H1 (cell line): ENCODE measurements around the gene PATJ. TPM values are rescaled to one million over a fixed set of nuclear protein-coding genes. Genes with fewer than 3 reads are reported as not detected.

Experiments
- CTCF ChIA-PET: fragments of 300-600 bp; sonication (Branson Sonifier 250); formaldehyde crosslinking; loops from one replicate; lab custom pipeline; 2021; ENCODE audit not compliant: partially characterized antibody; lab: Charles Lee
- POLR2A ChIA-PET: fragments of 300-600 bp; sonication (Branson Sonifier 250); formaldehyde crosslinking; loops from one replicate; lab custom pipeline; 2021; ENCODE audit warnings: inconsistent platforms; ENCODE audit not compliant: partially characterized antibody; lab: Charles Lee
- DNase-seq, 2 experiments: peaks; one replicate each; pipeline versions ENCODE4 v3.0.0 to v3.0.0-alpha.2; 2010 to 2022; ENCODE audit warnings: low spot score in 2 of 2, low read depth in 1 of 2, mixed read lengths in 1 of 2
- FAIRE-seq: peaks from 2 replicates; lab custom pipeline; 2011; peaks lifted over from hg19 to GRCh38; lab: Jason Lieb, UNC
- H2AFZ ChIP-seq: 2 replicates; pipeline ENCODE4 v1.8.1; 2012; ENCODE audit warnings: low read length, inconsistent platforms
- H2AK5ac ChIP-seq: 2 replicates; pipeline ENCODE4 v1.6.1; 2013; ENCODE audit warnings: low read depth, low read length
- H2BK120ac ChIP-seq: replicated peaks from 2 replicates; pipeline ENCODE3; 2013; ENCODE audit warnings: low read depth, low read length, inconsistent platforms
- H2BK12ac ChIP-seq: 2 replicates; pipeline ENCODE4 v1.6.1; 2013; ENCODE audit warnings: low read depth, low read length
- H2BK15ac ChIP-seq: 2 replicates; pipeline ENCODE4 v1.6.1; 2013; ENCODE audit warnings: low read length
- H2BK20ac ChIP-seq: 2 replicates; pipeline ENCODE4 v1.6.1; 2013; ENCODE audit warnings: low read length
- H2BK5ac ChIP-seq: 2 replicates; pipeline ENCODE4 v1.6.1; 2013; ENCODE audit warnings: low read depth, low read length
- H3K14ac ChIP-seq: 2 replicates; pipeline ENCODE4 v1.6.1; 2013; ENCODE audit warnings: inconsistent platforms; ENCODE audit not compliant: insufficient read length
- H3K18ac ChIP-seq: 2 replicates; pipeline ENCODE4 v1.6.1; 2013; ENCODE audit warnings: low read length; ENCODE audit errors: extremely low read depth
- H3K23ac ChIP-seq: 2 replicates; pipeline ENCODE4 v1.6.1; 2013; ENCODE audit warnings: inconsistent platforms; ENCODE audit not compliant: insufficient read length
- H3K23me2 ChIP-seq: 2 replicates; pipeline ENCODE4 v1.6.1; 2013; ENCODE audit warnings: low read depth, low read length
- H3K27ac ChIP-seq: 2 replicates; pipeline ENCODE4 v1.6.1; 2011; ENCODE audit warnings: low read depth, low read length, inconsistent platforms
- H3K27me3 ChIP-seq, 4 experiments: replicated peaks in 1 of 4; 1 replicate in 1 of 4; 2 replicates in 3 of 4; pipeline versions ENCODE4 v1.6.1 to v1.8.1; 2011 to 2013; ENCODE audit warnings: low read length in 3 of 4, mild to moderate bottlenecking in 3 of 4, inconsistent platforms in 2 of 4, mixed read lengths in 2 of 4, moderate library complexity in 1 of 4; ENCODE audit not compliant: control insufficient read depth in 3 of 4, insufficient read depth in 3 of 4; ENCODE audit errors: extremely low read depth in 1 of 4
- H3K36me3 ChIP-seq, 4 experiments: 2 replicates each; pipeline versions ENCODE4 v1.6.1 to v1.8.1; 2011 to 2013; ENCODE audit warnings: mild to moderate bottlenecking in 4 of 4, low read length in 3 of 4, moderate library complexity in 2 of 4, control low read depth in 1 of 4, inconsistent platforms in 1 of 4; ENCODE audit not compliant: insufficient read depth in 4 of 4, control insufficient read depth in 2 of 4
- H3K4ac ChIP-seq: replicated peaks from 2 replicates; pipeline ENCODE3; 2013; ENCODE audit warnings: low read length, low read depth, mixed read lengths, inconsistent platforms; ENCODE audit not compliant: insufficient read length
- H3K4me1 ChIP-seq, 4 experiments: replicated peaks in 1 of 4; 1 replicate in 1 of 4; 2 replicates in 3 of 4; pipeline versions ENCODE4 v1.6.1 to v1.8.1; 2011 to 2013; ENCODE audit warnings: low read length in 3 of 4, inconsistent platforms in 2 of 4, mixed read lengths in 1 of 4; ENCODE audit not compliant: insufficient read depth in 4 of 4, control insufficient read depth in 3 of 4
- H3K4me2 ChIP-seq, 2 experiments: 2 replicates each; pipeline versions ENCODE4 v1.6.1 to v1.8.1; 2011 to 2013; ENCODE audit warnings: low read depth in 2 of 2, low read length in 2 of 2, control low read depth in 1 of 2, inconsistent platforms in 1 of 2, mild to moderate bottlenecking in 1 of 2; ENCODE audit not compliant: insufficient read depth in 1 of 2
- H3K4me3 ChIP-seq, 4 experiments: fragments of 200-600, 300-600 bp in 1 of 4; sonication (generic), shearing (Covaris generic), sonication (Bioruptor Twin) in 1 of 4; 2 replicates each; pipeline versions ENCODE4 v1.5.1 to v1.8.1; 2011 to 2016; ENCODE audit warnings: low read length in 4 of 4, low read depth in 3 of 4, control low read depth in 2 of 4, inconsistent platforms in 2 of 4, mild to moderate bottlenecking in 2 of 4, mixed read lengths in 1 of 4, moderate library complexity in 1 of 4; ENCODE audit not compliant: insufficient read depth in 2 of 4; ENCODE audit errors: extremely low read depth in 1 of 4
- H3K56ac ChIP-seq: replicated peaks from 2 replicates; pipeline ENCODE3; 2013; ENCODE audit warnings: low read depth, mild to moderate bottlenecking, mixed read lengths, low read length, inconsistent platforms; ENCODE audit not compliant: insufficient read length
- H3K79me1 ChIP-seq: 2 replicates; pipeline ENCODE4 v1.6.1; 2013; ENCODE audit warnings: low read depth, low read length, control low read depth
- H3K79me2 ChIP-seq, 2 experiments: 2 replicates each; pipeline versions ENCODE4 v1.6.1 to v1.8.1; 2012 to 2013; ENCODE audit warnings: low read length in 2 of 2, mild to moderate bottlenecking in 2 of 2, inconsistent platforms in 1 of 2; ENCODE audit not compliant: insufficient read depth in 2 of 2, control insufficient read depth in 1 of 2
- H3K9ac ChIP-seq, 4 experiments: replicated peaks in 1 of 4; 1 replicate in 1 of 4; 2 replicates in 3 of 4; pipeline versions ENCODE4 v1.6.1 to v1.8.1; 2011 to 2013; ENCODE audit warnings: low read depth in 3 of 4, low read length in 3 of 4, control low read depth in 2 of 4, mild to moderate bottlenecking in 2 of 4, moderate library complexity in 2 of 4, inconsistent platforms in 1 of 4; ENCODE audit errors: extremely low read depth in 1 of 4
- H3K9me3 ChIP-seq, 2 experiments: 2 replicates each; pipeline versions ENCODE4 v1.6.1 to v1.8.1; 2012 to 2013; ENCODE audit warnings: mild to moderate bottlenecking in 2 of 2, moderate library complexity in 2 of 2, control low read depth in 1 of 2, inconsistent platforms in 1 of 2, low read depth in 1 of 2, low read length in 1 of 2, mixed read lengths in 1 of 2; ENCODE audit not compliant: insufficient read depth in 2 of 2
- H4K20me1 ChIP-seq, 2 experiments: replicated peaks in 1 of 2; 2 replicates each; pipeline versions ENCODE3 to v1.8.1; 2011 to 2013; ENCODE audit warnings: inconsistent platforms in 2 of 2, low read length in 2 of 2, mild to moderate bottlenecking in 1 of 2; ENCODE audit not compliant: insufficient read depth in 2 of 2, control insufficient read depth in 1 of 2
- H4K5ac ChIP-seq: 2 replicates; pipeline ENCODE4 v1.6.1; 2013; ENCODE audit warnings: low read length, low read depth, mixed read lengths, inconsistent platforms; ENCODE audit not compliant: insufficient read length
- H4K8ac ChIP-seq: 2 replicates; pipeline ENCODE4 v1.8.0; 2013; ENCODE audit warnings: mild to moderate bottlenecking, moderate library complexity, low read length, inconsistent platforms; ENCODE audit not compliant: insufficient read depth; ENCODE audit errors: extremely low read depth
- H4K91ac ChIP-seq: replicated peaks from 2 replicates; pipeline ENCODE3; 2013; ENCODE audit warnings: low read length, mixed read lengths, inconsistent platforms; ENCODE audit not compliant: insufficient read length
- ASH2L ChIP-seq: fragments of 200-600, 300-600 bp; sonication (generic); IDR thresholded peaks from one replicate; pipeline ENCODE4 v1.7.1; 2017; ENCODE audit warnings: low read length
- PHF8 ChIP-seq: fragments of 200-600 bp; sonication (generic); conservative IDR thresholded peaks from 2 replicates; pipeline ENCODE4 v1.7.1; 2012; ENCODE audit warnings: low read depth, mild to moderate bottlenecking, inconsistent platforms, low read length, moderate library complexity
- SAP30 ChIP-seq: fragments of 300-600 bp; sonication (generic); IDR thresholded peaks from 2 replicates; pipeline ENCODE4 v1.7.1; 2012; ENCODE audit warnings: low read length, moderate library complexity, mild to moderate bottlenecking, inconsistent platforms; ENCODE audit not compliant: insufficient read depth, insufficient replicate concordance
- SUZ12 ChIP-seq: fragments of 200-600 bp; sonication (generic); IDR thresholded peaks from 2 replicates; pipeline ENCODE4 v1.6.1; 2012; ENCODE audit warnings: mild to moderate bottlenecking, inconsistent platforms, low read length, moderate library complexity, mixed read lengths
- TBP ChIP-seq: IDR thresholded peaks from 2 replicates; pipeline ENCODE4 v1.6.1; 2011; ENCODE audit warnings: low read depth, low read length, improper control_type of control experiment
- WGBS, 2 experiments: shearing (Covaris generic) in 1 of 2; methylation state at CpG; one replicate each; pipeline versions ENCODE4 v1.1.6 to v1.1.7; 2013 to 2015; ENCODE audit warnings: low lambda C conversion rate in 2 of 2, mixed read lengths in 2 of 2, inconsistent platforms in 1 of 2, low coverage in 1 of 2, missing lambda C conversion rate in 1 of 2; ENCODE audit not compliant: insufficient replicate concordance in 2 of 2, insufficient coverage in 1 of 2, insufficient read length in 1 of 2; ENCODE audit errors: extremely low coverage in 1 of 2, missing lambda C conversion rate in 1 of 2; 5-methylcytosine and 5-hydroxymethylcytosine counted together
- polyA plus RNA-seq, 7 experiments: library from polyadenylated mRNA; depleted of rRNA in 3 of 7; stranded (reverse) in 5 of 7; unstranded in 2 of 7; fragments of >200 nt in 5 of 7; fragments of 200-250 nt in 2 of 7; gene quantifications; 1 replicate in 5 of 7; 2 replicates in 1 of 7; 4 replicates in 1 of 7; pipeline versions ENCODE4 v1.2.1 to v1.2.3, GENCODE V29; 2011 to 2013; ENCODE audit warnings: missing spikeins in 2 of 7, mixed read lengths in 2 of 7
- total RNA-seq: library from RNA; stranded (reverse); fragmentation: NEBNext Ultra II Directional; extraction: Animal tissue kit (Norgen Biotek cat#: 25700); gene quantifications from 2 replicates; pipeline ENCODE4 v1.2.1, GENCODE V29; 2021

The PATJ gene
- total and polyA plus RNA-seq, 2 of the 8 experiments (the other 6 are each of a cell fraction or from before 2014, with no cell fraction given) = 8.2 to 55.6 TPM

- ChIA-PET POLR2A (interaction anchor here (0.6 kb wide), 2 partner anchors 17 to 47 kb away, joined by 3 read pairs; no protein-coding TSS in a partner anchor), CTCF (interaction anchor here (0.6 to 14.9 kb wide), 7 partner anchors 9 to 252 kb away, joined by 3 to 191 read pairs (median 4); no protein-coding TSS in a partner anchor)
Measured at GRCh38 chr1:62139410-62139809, 397.1 kb downstream of the PATJ start.

More at GRCh38 chr1:62139410-62139809, 397.1 kb downstream of the PATJ start:
- no peak overlapping the region for H2AK5ac ChIP-seq
- H3K4me3 ChIP-seq = no peak overlapping the region
- no peak overlapping the region for H2BK12ac ChIP-seq
- no peak overlapping the region for H2BK20ac ChIP-seq
- FAIRE-seq (no peak), DNase-seq (no peak)
- H3K4ac ChIP-seq = no peak overlapping the region
- H3K79me2 ChIP-seq = no peaks in the 10 kb centered on the region
- 93% methylated on average over 1 of the region's 1 CpG; no CpG with 5 or more reads in 1 of the 2 experiments for WGBS, 2 experiments
- peaks cover 0 to 9% (median 4%) of the 10 kb centered on the region in 4 experiments; a peak in 4 of 7 replicates for H3K4me1 ChIP-seq
- no peak overlapping the region for H2BK15ac ChIP-seq
- no peak overlapping the region for H3K14ac ChIP-seq
- no peak overlapping the region for H4K8ac ChIP-seq
- no peak overlapping the region for H3K23ac ChIP-seq
- H3K27ac ChIP-seq = no peak overlapping the region
- no peak overlapping the region for H2BK5ac ChIP-seq
- H3K18ac ChIP-seq = no peak overlapping the region
- H3K79me1 ChIP-seq = no peaks in the 10 kb centered on the region
- H3K27me3 ChIP-seq = no peaks in the 10 kb centered on the region
- no peaks in the 10 kb centered on the region for H4K20me1 ChIP-seq
- H3K23me2 ChIP-seq = no peaks in the 10 kb centered on the region; the same call in 1 of the 2 replicates
- H2AFZ ChIP-seq = no peak overlapping the region
- H3K36me3 ChIP-seq = peaks cover 0 to 2% (median 0%) of the 10 kb centered on the region in 4 experiments; a peak in 1 of 8 replicates
- no peak overlapping the region for H3K4me2 ChIP-seq
- H4K91ac ChIP-seq = no peak overlapping the region
- H4K5ac ChIP-seq = no peak overlapping the region
- TF ChIP-seq TBP (no peak), SAP30 (no peak), ASH2L (no peak), PHF8 (no peak), SUZ12 (no peak)
- H2BK120ac ChIP-seq = no peak overlapping the region
- H3K56ac ChIP-seq = no peak overlapping the region
- H3K9ac ChIP-seq = no peak overlapping the region
- H3K9me3 ChIP-seq = no peaks in the 10 kb centered on the region
